Lower lobe of right lung (tissue), 2 donors: ENCODE results near the gene ZNF165. TPM values are rescaled to one million over a fixed set of nuclear protein-coding genes. Genes with fewer than 3 reads are reported as not detected.
"Not testable (repeated sequence)": the region's sequence is repeated elsewhere in the genome, so short reads cannot be mapped to it uniquely, and the experiment has no call there.

Experiments
- ATAC-seq, 2 donors: fragments of 200-7000 bp; cut with Tn5 transposase; one replicate each; pipeline ENCODE4 v1.9.1; 2020 to 2022; ENCODE audit warnings: mild to moderate bottlenecking in 2 of 2, moderate library complexity in 2 of 2
- DNase-seq: peaks from one replicate; pipeline ENCODE4 v3.0.0-alpha.2; 2020
- H3K27ac ChIP-seq: fragments of 200-600 bp; one replicate; pipeline ENCODE4 v1.8.0; 2022
- H3K27me3 ChIP-seq: fragments of 200-600 bp; one replicate; pipeline ENCODE4 v1.8.0; 2022; ENCODE audit warnings: low read depth
- H3K36me3 ChIP-seq: fragments of 200-600 bp; one replicate; pipeline ENCODE4 v1.8.0; 2022; ENCODE audit warnings: mild to moderate bottlenecking
- H3K4me1 ChIP-seq: fragments of 200-600 bp; one replicate; pipeline ENCODE4 v1.8.0; 2022
- H3K4me3 ChIP-seq: fragments of 200-600 bp; one replicate; pipeline ENCODE4 v1.8.0; 2022; ENCODE audit warnings: mild to moderate bottlenecking
- H3K9me3 ChIP-seq: fragments of 200-600 bp; one replicate; pipeline ENCODE4 v1.8.0; 2022
- CTCF ChIP-seq: fragments of 200-600 bp; IDR thresholded peaks from one replicate; pipeline ENCODE4 v1.8.0; 2022; ENCODE audit warnings: antibody characterized with exemption, mild to moderate bottlenecking
- intact Hi-C: fragments of 100-400 bp; cut with DNase I; formaldehyde crosslinking; loops from one replicate; pipeline ENCODE4 v1.11.0; 2022
- total RNA-seq: library from RNA; stranded (reverse); fragmentation: NEBNext Ultra II Directional; extraction: Animal tissue kit (Norgen Biotek cat#: 25700); gene quantifications from one replicate; pipeline ENCODE4 v1.2.1, GENCODE V29; 2021
- donor health status: DM: no; HTN: yes; CAD: no; lungs with severe emphysema.

ZNF165 gene
- total RNA-seq, 1 donor from 2014 or later, result 2.2 TPM

- Histone ChIP-seq H3K27ac (no peak overlapping the region), H3K36me3 (peaks cover 20% of the 10 kb centered on the region), H3K4me1 (no peaks in the 10 kb centered on the region), H3K9me3 (no peaks in the 10 kb centered on the region), H3K4me3 (no peak overlapping the region), H3K27me3 (no peaks in the 10 kb centered on the region)
- ATAC-seq (no peak), DNase-seq (no peak)
- intact Hi-C loops, result no loop called here
- TF ChIP-seq CTCF, result no peak
Measured at GRCh38 chr6:28111964-28112363, 31.6 kb downstream of the ZNF165 start.

- no peak for ATAC-seq
- H3K4me3 ChIP-seq, result no peak overlapping the region
- H3K9me3 ChIP-seq, result no peaks in the 10 kb centered on the region
- intact Hi-C loops, result no loop called here
- no peaks in the 10 kb centered on the region for H3K4me1 ChIP-seq
- H3K36me3 ChIP-seq, result peaks cover 56% of the 10 kb centered on the region
- no peaks in the 10 kb centered on the region for H3K27me3 ChIP-seq
- no peak for DNase-seq
- no peak overlapping the region for H3K27ac ChIP-seq
- no peak for TF ChIP-seq CTCF
Measured at GRCh38 chr6:28115799-28116198, 35.4 kb downstream of the ZNF165 start.

GRCh38 chr6:28117386-28118050, 37.1 kb downstream of the ZNF165 start:
- intact Hi-C loops, result no loop called here
- H3K36me3 ChIP-seq, result peaks cover 59% of the 10 kb centered on the region

GRCh38 chr6:28118217-28118616, 37.8 kb downstream of the ZNF165 start:
- intact Hi-C loops, result no loop called here
- no peaks in the 10 kb centered on the region for H3K9me3 ChIP-seq

More at GRCh38 chr6:28117386-28118050, 37.1 kb downstream of the ZNF165 start:
- DNase-seq (no peak), ATAC-seq (no peak)
- no peaks in the 10 kb centered on the region for H3K9me3 ChIP-seq
- H3K4me3 ChIP-seq, result no peak overlapping the region
- TF ChIP-seq CTCF, result no peak
- H3K27me3 ChIP-seq, result no peaks in the 10 kb centered on the region
- H3K27ac ChIP-seq, result no peak overlapping the region
- no peaks in the 10 kb centered on the region for H3K4me1 ChIP-seq

GRCh38 chr6:28121876-28122275, 41.5 kb downstream of the ZNF165 start:
- TF ChIP-seq CTCF, result no peak
- ATAC-seq (no peak), DNase-seq (no peak)
- peaks cover 19% of the 10 kb centered on the region for H3K4me1 ChIP-seq
- H3K27ac ChIP-seq, result no peak overlapping the region
- H3K27me3 ChIP-seq, result no peaks in the 10 kb centered on the region
- H3K4me3 ChIP-seq, result no peak overlapping the region
- intact Hi-C loops, result no loop called here
- no peaks in the 10 kb centered on the region for H3K9me3 ChIP-seq
- peaks cover 49% of the 10 kb centered on the region for H3K36me3 ChIP-seq

More at GRCh38 chr6:28118217-28118616, 37.8 kb downstream of the ZNF165 start:
- Histone ChIP-seq H3K27ac (no peak overlapping the region), H3K27me3 (no peaks in the 10 kb centered on the region), H3K4me1 (no peaks in the 10 kb centered on the region), H3K4me3 (no peak overlapping the region), H3K36me3 (peaks cover 63% of the 10 kb centered on the region)
- no peak for TF ChIP-seq CTCF
- ATAC-seq (no peak), DNase-seq (no peak)

GRCh38 chr6:28122283-28122682, 41.9 kb downstream of the ZNF165 start:
- H3K4me3 ChIP-seq, intact Hi-C loops, ATAC-seq, H3K27me3 ChIP-seq, DNase-seq, H3K27ac ChIP-seq, H3K9me3 ChIP-seq: not testable (repeated sequence)
- Histone ChIP-seq H3K36me3 (peaks cover 50% of the 10 kb centered on the region), H3K4me1 (peaks cover 19% of the 10 kb centered on the region)
